ENCODE measurements around the gene HHAT.

DNA sequence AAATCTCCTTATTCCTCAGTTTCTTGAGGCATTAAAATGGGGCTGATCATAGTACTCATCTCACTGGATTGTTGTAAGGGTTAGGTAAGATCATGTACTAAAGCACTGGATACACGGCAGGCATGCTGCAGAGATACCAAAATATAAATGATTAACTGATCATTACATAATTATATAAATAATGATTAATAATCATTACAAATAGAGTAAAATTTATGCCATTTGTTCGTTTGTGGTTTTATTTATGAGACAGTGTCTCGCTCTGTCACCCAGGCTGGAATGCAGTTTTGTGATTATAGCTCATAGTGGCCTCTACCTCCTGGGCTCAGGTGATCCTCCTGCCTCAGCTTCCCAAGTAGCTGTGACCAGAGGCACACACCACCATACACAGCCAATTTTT, 140.7 kb downstream of the HHAT start:
- TF ChIP-seq POLR2A (IDR thresholded peaks at IDR 0.05; ENCODE audit: low read length) (no peak), USF2 (IDR thresholded peaks at IDR 0.05) (no peak), JUN (IDR thresholded peaks at IDR 0.05) (no peak), FOSL2 (IDR thresholded peaks at IDR 0.05) (no peak), FOSL2 (CRISPR knock-in tag; IDR thresholded peaks at IDR 0.05) (no peak), CHD2 (IDR thresholded peaks at IDR 0.05; ENCODE audit: low read length, partially characterized antibody) (no peak), ELK1 (IDR thresholded peaks at IDR 0.05; ENCODE audit: low read depth, low read length) (no peak), EHMT2 (IDR thresholded peaks at IDR 0.05; ENCODE audit: low read depth) (no peak), MAZ (IDR thresholded peaks at IDR 0.05; ENCODE audit: borderline replicate concordance, low read depth, low read length) (no peak), TP53 (CRISPR knock-in tag; IDR thresholded peaks at IDR 0.05) (no peak), ZFP36 (IDR thresholded peaks at IDR 0.05; ENCODE audit: borderline replicate concordance, partially characterized antibody) (no peak), NFE2L2 (conservative IDR thresholded peaks at IDR 0.05; ENCODE audit: low read length) (no peak)
- TF ChIP-seq, protein P1, sequence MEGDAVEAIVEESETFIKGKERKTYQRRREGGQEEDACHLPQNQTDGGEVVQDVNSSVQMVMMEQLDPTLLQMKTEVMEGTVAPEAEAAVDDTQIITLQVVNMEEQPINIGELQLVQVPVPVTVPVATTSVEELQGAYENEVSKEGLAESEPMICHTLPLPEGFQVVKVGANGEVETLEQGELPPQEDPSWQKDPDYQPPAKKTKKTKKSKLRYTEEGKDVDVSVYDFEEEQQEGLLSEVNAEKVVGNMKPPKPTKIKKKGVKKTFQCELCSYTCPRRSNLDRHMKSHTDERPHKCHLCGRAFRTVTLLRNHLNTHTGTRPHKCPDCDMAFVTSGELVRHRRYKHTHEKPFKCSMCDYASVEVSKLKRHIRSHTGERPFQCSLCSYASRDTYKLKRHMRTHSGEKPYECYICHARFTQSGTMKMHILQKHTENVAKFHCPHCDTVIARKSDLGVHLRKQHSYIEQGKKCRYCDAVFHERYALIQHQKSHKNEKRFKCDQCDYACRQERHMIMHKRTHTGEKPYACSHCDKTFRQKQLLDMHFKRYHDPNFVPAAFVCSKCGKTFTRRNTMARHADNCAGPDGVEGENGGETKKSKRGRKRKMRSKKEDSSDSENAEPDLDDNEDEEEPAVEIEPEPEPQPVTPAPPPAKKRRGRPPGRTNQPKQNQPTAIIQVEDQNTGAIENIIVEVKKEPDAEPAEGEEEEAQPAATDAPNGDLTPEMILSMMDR (IDR thresholded peaks at IDR 0.05) = no peak
- TF ChIP-seq, protein P2, sequence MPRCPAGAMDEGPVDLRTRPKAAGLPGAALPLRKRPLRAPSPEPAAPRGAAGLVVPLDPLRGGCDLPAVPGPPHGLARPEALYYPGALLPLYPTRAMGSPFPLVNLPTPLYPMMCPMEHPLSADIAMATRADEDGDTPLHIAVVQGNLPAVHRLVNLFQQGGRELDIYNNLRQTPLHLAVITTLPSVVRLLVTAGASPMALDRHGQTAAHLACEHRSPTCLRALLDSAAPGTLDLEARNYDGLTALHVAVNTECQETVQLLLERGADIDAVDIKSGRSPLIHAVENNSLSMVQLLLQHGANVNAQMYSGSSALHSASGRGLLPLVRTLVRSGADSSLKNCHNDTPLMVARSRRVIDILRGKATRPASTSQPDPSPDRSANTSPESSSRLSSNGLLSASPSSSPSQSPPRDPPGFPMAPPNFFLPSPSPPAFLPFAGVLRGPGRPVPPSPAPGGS (IDR thresholded peaks at IDR 0.05) = no peak
